ENCODE data around the gene ASAH2.

Gene ASAH2

GRCh38 chr10:50232261-50232639, 19.1 kb downstream of the ASAH2 start:
- TF ChIP-seq HDGF (IDR thresholded peaks at IDR 0.05; ENCODE audit: borderline replicate concordance) (no peak), ARNT (IDR thresholded peaks at IDR 0.05) (no peak), NFRKB (IDR thresholded peaks at IDR 0.05) (no peak), SP1 (IDR thresholded peaks at IDR 0.05) (no peak), FOXK2 (IDR thresholded peaks at IDR 0.05) (no peak), CTBP1 (IDR thresholded peaks at IDR 0.05; ENCODE audit: borderline replicate concordance) (no peak), TARDBP (IDR thresholded peaks at IDR 0.05) (no peak), L3MBTL2 (conservative IDR thresholded peaks at IDR 0.05) (no peak)
- POLR2A ChIA-PET = no interaction called here
- CTCF ChIA-PET = no interaction called here
- DNase-seq (ENCODE audit: extremely low spot score) = no peak

GRCh38 chr10:50231515-50232260, 19.6 kb downstream of the ASAH2 start:
- DNase-seq (ENCODE audit: extremely low spot score) = no peak
- ChIA-PET POLR2A (no interaction called here), CTCF (no interaction called here)
- TF ChIP-seq ZNF384 (IDR thresholded peaks at IDR 0.05) (no peak), L3MBTL2 (conservative IDR thresholded peaks at IDR 0.05) (no peak), HDGF (IDR thresholded peaks at IDR 0.05; ENCODE audit: borderline replicate concordance) (no peak), ELF4 (IDR thresholded peaks at IDR 0.05) (no peak), ARNT (IDR thresholded peaks at IDR 0.05) (no peak), SP1 (IDR thresholded peaks at IDR 0.05) (no peak), NFRKB (IDR thresholded peaks at IDR 0.05) (no peak), FOXK2 (IDR thresholded peaks at IDR 0.05) (no peak), CTBP1 (IDR thresholded peaks at IDR 0.05; ENCODE audit: borderline replicate concordance) (no peak), BHLHE40 (IDR thresholded peaks at IDR 0.05; ENCODE audit: borderline replicate concordance) (no peak), PKNOX1 (IDR thresholded peaks at IDR 0.05) (no peak), FOXM1 (IDR thresholded peaks at IDR 0.05; ENCODE audit: borderline replicate concordance) (no peak)

- no peak for TF ChIP-seq SUZ12 (IDR thresholded peaks at IDR 0.05)
- TF ChIP-seq HDGF (IDR thresholded peaks at IDR 0.05; ENCODE audit: borderline replicate concordance) = no peak
- TF ChIP-seq BHLHE40 (IDR thresholded peaks at IDR 0.05; ENCODE audit: borderline replicate concordance) = no peak
- TF ChIP-seq FOXA1 (IDR thresholded peaks at IDR 0.05) = no peak
- TF ChIP-seq SP1 (IDR thresholded peaks at IDR 0.05) = no peak
- no peak for TF ChIP-seq FOXK2 (IDR thresholded peaks at IDR 0.05)
These were observed 21.9 kb downstream of the ASAH2 start for GRCh38 chr10:50229460-50229859.

GRCh38 chr10:50228672-50229071, 22.6 kb downstream of the ASAH2 start:
- TF ChIP-seq ARNT (IDR thresholded peaks at IDR 0.05) = no peak
- no peak for TF ChIP-seq TARDBP (IDR thresholded peaks at IDR 0.05)
- TF ChIP-seq ELF4 (IDR thresholded peaks at IDR 0.05) = no peak
- no peak for TF ChIP-seq FOXK2 (IDR thresholded peaks at IDR 0.05)
- TF ChIP-seq ZNF384 (IDR thresholded peaks at IDR 0.05) = no peak
- no peak for TF ChIP-seq CTBP1 (IDR thresholded peaks at IDR 0.05; ENCODE audit: borderline replicate concordance)
- no peak for DNase-seq (ENCODE audit: extremely low spot score)
- ChIA-PET CTCF (no interaction called here), POLR2A (no interaction called here)

More at GRCh38 chr10:50229460-50229859, 21.9 kb downstream of the ASAH2 start:
- ChIA-PET POLR2A (interaction anchor here (0.6 kb wide), 1 partner anchor 8 kb away, joined by 3 read pairs; no protein-coding TSS in a partner anchor), CTCF (no interaction called here)
- DNase-seq (ENCODE audit: extremely low spot score) = no peak

- TF ChIP-seq TARDBP (IDR thresholded peaks at IDR 0.05) (no peak), BHLHE40 (IDR thresholded peaks at IDR 0.05; ENCODE audit: borderline replicate concordance) (no peak), FOXK2 (IDR thresholded peaks at IDR 0.05) (no peak), PKNOX1 (IDR thresholded peaks at IDR 0.05) (no peak), ZNF384 (IDR thresholded peaks at IDR 0.05) (no peak), LEF1 (IDR thresholded peaks at IDR 0.05; ENCODE audit: borderline replicate concordance) (no peak), SP1 (IDR thresholded peaks at IDR 0.05) (no peak), ARNT (IDR thresholded peaks at IDR 0.05) (no peak), NFRKB (IDR thresholded peaks at IDR 0.05) (no peak), FOXA1 (IDR thresholded peaks at IDR 0.05) (no peak), CTBP1 (IDR thresholded peaks at IDR 0.05; ENCODE audit: borderline replicate concordance) (no peak), SUZ12 (IDR thresholded peaks at IDR 0.05) (no peak), L3MBTL2 (conservative IDR thresholded peaks at IDR 0.05) (no peak), HDGF (IDR thresholded peaks at IDR 0.05; ENCODE audit: borderline replicate concordance) (no peak), FOXM1 (IDR thresholded peaks at IDR 0.05; ENCODE audit: borderline replicate concordance) (no peak)
- ChIA-PET CTCF (no interaction called here), POLR2A (no interaction called here)
- DNase-seq (ENCODE audit: extremely low spot score) = no peak
These were observed 24.7 kb downstream of the ASAH2 start for GRCh38 chr10:50226610-50227009.

GRCh38 chr10:50224330-50224952, 26.9 kb downstream of the ASAH2 start:
- peak; percentile 56 for DNase-seq (ENCODE audit: extremely low spot score)
- TF ChIP-seq PKNOX1 (IDR thresholded peaks at IDR 0.05) (no peak), FOXK2 (IDR thresholded peaks at IDR 0.05) (no peak), FOXA1 (IDR thresholded peaks at IDR 0.05) (no peak), NFRKB (IDR thresholded peaks at IDR 0.05) (no peak)
- ChIA-PET CTCF (interaction anchor here (0.6 to 0.7 kb wide), 3 partner anchors 10 to 607 kb away, joined by 3 read pairs; no protein-coding TSS in a partner anchor), POLR2A (no interaction called here)
